ENCODE results near the gene OPHN1.
"Not testable (repeated sequence)": the region's sequence is repeated elsewhere in the genome, so short reads cannot be mapped to it uniquely, and the experiment has no call there.

OPHN1 gene

GRCh38 chrX:68084765-68085164 is 348.5 kb downstream of the OPHN1 start:
- Histone ChIP-seq H3K27me3 (ENCODE audit: insufficient read depth, low read depth) (no peaks in the 10 kb centered on the region), H3K4me1 (ENCODE audit: low read depth, poor library complexity, severe bottlenecking) (peaks cover 2% of the 10 kb centered on the region), H3K9ac (no peak overlapping the region), H2AFZ (ENCODE audit: low read depth) (no peak overlapping the region), H3K79me2 (ENCODE audit: insufficient read depth, low read depth) (no peaks in the 10 kb centered on the region), H3K27ac (no peak overlapping the region), H3K36me3 (ENCODE audit: insufficient read depth) (no peaks in the 10 kb centered on the region), H4K20me1 (ENCODE audit: insufficient read depth) (no peaks in the 10 kb centered on the region), H3K4me2 (no peak overlapping the region), H3K4me3 (IDR thresholded peaks at IDR 0.05; ENCODE audit: insufficient read depth, low read depth, low read length) (no peak overlapping the region)
- no peak for TF ChIP-seq CTCF (conservative IDR thresholded peaks at IDR 0.05; ENCODE audit: low read depth, low read length)

- no peak overlapping the region for H3K9ac ChIP-seq
- H3K4me3 ChIP-seq (IDR thresholded peaks at IDR 0.05; ENCODE audit: insufficient read depth, low read depth, low read length) = no peak overlapping the region
- no peak overlapping the region for H3K4me2 ChIP-seq
- no peaks in the 10 kb centered on the region for H3K27me3 ChIP-seq (ENCODE audit: insufficient read depth, low read depth)
- no peak overlapping the region for H3K27ac ChIP-seq
- no peaks in the 10 kb centered on the region for H3K36me3 ChIP-seq (ENCODE audit: insufficient read depth)
- no peak for TF ChIP-seq CTCF (conservative IDR thresholded peaks at IDR 0.05; ENCODE audit: low read depth, low read length)
- H2AFZ ChIP-seq (ENCODE audit: low read depth) = no peak overlapping the region
- no peaks in the 10 kb centered on the region for H3K79me2 ChIP-seq (ENCODE audit: insufficient read depth, low read depth)
- H3K4me1 ChIP-seq (ENCODE audit: low read depth, poor library complexity, severe bottlenecking) = no peaks in the 10 kb centered on the region
- no peaks in the 10 kb centered on the region for H4K20me1 ChIP-seq (ENCODE audit: insufficient read depth)
Measured at GRCh38 chrX:68083510-68083909, 349.8 kb downstream of the OPHN1 start.

GRCh38 chrX:68079961-68080360 is 353.3 kb downstream of the OPHN1 start:
- Histone ChIP-seq H2AFZ (ENCODE audit: low read depth) (no peak overlapping the region), H3K4me1 (ENCODE audit: low read depth, poor library complexity, severe bottlenecking) (no peaks in the 10 kb centered on the region), H3K27me3 (ENCODE audit: insufficient read depth, low read depth) (no peaks in the 10 kb centered on the region), H3K79me2 (ENCODE audit: insufficient read depth, low read depth) (no peaks in the 10 kb centered on the region), H4K20me1 (ENCODE audit: insufficient read depth) (no peaks in the 10 kb centered on the region), H3K4me3 (IDR thresholded peaks at IDR 0.05; ENCODE audit: insufficient read depth, low read depth, low read length) (no peak overlapping the region), H3K4me2 (no peak overlapping the region), H3K9ac (no peak overlapping the region), H3K36me3 (ENCODE audit: insufficient read depth) (no peaks in the 10 kb centered on the region), H3K27ac (no peak overlapping the region)
- TF ChIP-seq CTCF (conservative IDR thresholded peaks at IDR 0.05; ENCODE audit: low read depth, low read length) = no peak

DNA sequence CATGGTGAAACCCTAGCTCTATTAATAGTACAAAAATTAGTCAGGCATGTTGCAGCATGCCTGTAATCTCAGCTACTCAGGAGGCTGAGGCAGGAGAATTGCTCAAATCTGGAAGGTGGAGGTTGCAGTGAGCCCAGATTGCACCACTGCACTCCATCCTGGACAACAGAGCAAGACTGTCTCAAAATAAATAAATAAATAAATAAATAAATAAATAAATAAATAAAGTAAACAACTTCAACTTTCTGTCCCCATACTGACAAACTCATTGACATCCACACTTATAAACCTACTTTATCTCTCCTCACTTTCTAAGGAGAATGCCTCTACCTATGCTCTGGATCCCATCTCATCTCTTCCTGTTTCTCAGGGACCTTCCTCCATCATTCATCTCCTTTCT is 354.5 kb downstream of the OPHN1 start:
- not testable (repeated sequence) for H3K4me3 ChIP-seq (IDR thresholded peaks at IDR 0.05; ENCODE audit: insufficient read depth, low read depth, low read length); H3K27ac ChIP-seq; H2AFZ ChIP-seq (ENCODE audit: low read depth); H4K20me1 ChIP-seq (ENCODE audit: insufficient read depth); H3K4me1 ChIP-seq (ENCODE audit: low read depth, poor library complexity, severe bottlenecking); H3K79me2 ChIP-seq (ENCODE audit: insufficient read depth, low read depth); H3K27me3 ChIP-seq (ENCODE audit: insufficient read depth, low read depth); H3K9ac ChIP-seq; H3K36me3 ChIP-seq (ENCODE audit: insufficient read depth); H3K4me2 ChIP-seq

DNA sequence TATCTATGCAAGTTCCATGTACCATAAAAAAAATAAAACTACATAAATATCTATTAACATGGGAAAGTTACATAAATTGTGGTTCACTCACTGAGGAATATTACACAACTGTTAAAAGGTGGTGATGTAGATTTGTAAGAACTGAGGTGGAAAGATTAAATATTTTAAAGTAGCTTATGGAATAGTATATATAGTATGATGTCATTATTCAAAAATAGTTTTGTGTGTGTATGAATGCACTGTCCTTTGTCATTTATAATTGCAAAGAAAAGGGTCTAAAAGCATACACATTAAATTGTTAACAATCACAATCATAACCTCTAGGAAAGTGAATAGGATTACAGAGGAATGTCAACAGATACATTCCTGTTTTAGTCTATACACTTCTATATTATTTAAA is 355.9 kb downstream of the OPHN1 start:
- Histone ChIP-seq H2AFZ (ENCODE audit: low read depth) (no peak overlapping the region), H3K36me3 (ENCODE audit: insufficient read depth) (no peaks in the 10 kb centered on the region), H3K27me3 (ENCODE audit: insufficient read depth, low read depth) (no peaks in the 10 kb centered on the region), H3K4me2 (no peak overlapping the region), H3K4me1 (ENCODE audit: low read depth, poor library complexity, severe bottlenecking) (no peaks in the 10 kb centered on the region), H3K4me3 (IDR thresholded peaks at IDR 0.05; ENCODE audit: insufficient read depth, low read depth, low read length) (no peak overlapping the region), H3K27ac (no peak overlapping the region), H3K9ac (no peak overlapping the region), H4K20me1 (ENCODE audit: insufficient read depth) (no peaks in the 10 kb centered on the region), H3K79me2 (ENCODE audit: insufficient read depth, low read depth) (no peaks in the 10 kb centered on the region)
- TF ChIP-seq CTCF (conservative IDR thresholded peaks at IDR 0.05; ENCODE audit: low read depth, low read length) = no peak
